DOHH2 (cell line): ENCODE measurements around the gene CD209.

ENCODE experiments used
- H3F3A ChIP-seq: fragments of 200-600 bp; sonication (generic), shearing (Covaris generic); 2 replicates; pipeline ENCODE4 v1.6.0; 2016; ENCODE audit warnings: antibody characterized with exemption, mild to moderate bottlenecking; ENCODE audit not compliant: control insufficient read depth, insufficient read depth
- H3K27ac ChIP-seq: fragments of 200-600 bp; sonication (generic); 2 replicates; pipeline ENCODE4 v1.5.1; 2014; ENCODE audit warnings: low read depth, mild to moderate bottlenecking, low read length, moderate library complexity
- H3K27me3 ChIP-seq: fragments of 200-600 bp; sonication (generic); 2 replicates; pipeline ENCODE4 v1.6.1; 2014; ENCODE audit warnings: mild to moderate bottlenecking, low read length, mixed read lengths; ENCODE audit not compliant: control insufficient read depth
- H3K36me3 ChIP-seq: fragments of 200-600 bp; sonication (generic); 2 replicates; pipeline ENCODE4 v1.6.1; 2014; ENCODE audit warnings: mild to moderate bottlenecking, low read length, moderate library complexity, mixed read lengths; ENCODE audit not compliant: control insufficient read depth
- H3K4me1 ChIP-seq: fragments of 200-600 bp; sonication (generic); 2 replicates; pipeline ENCODE4 v1.6.1; 2014; ENCODE audit warnings: mild to moderate bottlenecking, low read length, mixed read lengths; ENCODE audit not compliant: control insufficient read depth
- H3K4me2 ChIP-seq: fragments of 200-600 bp; sonication (generic); 2 replicates; pipeline ENCODE4 v1.6.0; 2014; ENCODE audit warnings: mild to moderate bottlenecking, low read length, moderate library complexity
- H3K4me3 ChIP-seq: fragments of 200-600 bp; sonication (generic); 2 replicates; pipeline ENCODE4 v1.5.1; 2014; ENCODE audit warnings: mild to moderate bottlenecking, low read length, mixed read lengths
- H3K79me2 ChIP-seq: fragments of 200-600 bp; sonication (generic); 2 replicates; pipeline ENCODE4 v1.6.1; 2014; ENCODE audit warnings: mild to moderate bottlenecking, low read length, mixed read lengths; ENCODE audit not compliant: control insufficient read depth
- H3K9me2 ChIP-seq: fragments of 200-600 bp; sonication (generic); replicated peaks from 2 replicates; pipeline ENCODE4 v1.6.1; 2014; ENCODE audit warnings: mild to moderate bottlenecking, low read length, mixed read lengths; ENCODE audit not compliant: control insufficient read depth
- H3K9me3 ChIP-seq: fragments of 200-600 bp; sonication (generic); 2 replicates; pipeline ENCODE4 v1.6.1; 2014; ENCODE audit warnings: antibody characterized with exemption, low read length, mixed read lengths; ENCODE audit not compliant: control insufficient read depth, insufficient read depth
- H4K20me1 ChIP-seq: fragments of 200-600 bp; sonication (generic); 2 replicates; pipeline ENCODE4 v1.6.0; 2014; ENCODE audit warnings: low read depth, mild to moderate bottlenecking, antibody characterized with exemption, low read length, moderate library complexity; ENCODE audit not compliant: control insufficient read depth, insufficient read depth
- EZH2phosphoT487 ChIP-seq: fragments of 200-600 bp; sonication (generic); IDR thresholded peaks from 2 replicates; pipeline ENCODE4 v1.6.1; 2017; ENCODE audit warnings: borderline replicate concordance, mild to moderate bottlenecking, antibody characterized with exemption, low read length, moderate library complexity, mixed read lengths
- TF ChIP-seq, protein P1 (sequence below): fragments of 200-600 bp; sonication (generic); IDR thresholded peaks from one replicate; pipeline ENCODE4 v1.5.1; 2014; ENCODE audit warnings: antibody characterized with exemption, mild to moderate bottlenecking, low read depth, low read length; ENCODE audit not compliant: poor library complexity, severe bottlenecking

The CD209 gene

GRCh38 chr19:7737215-7737614 is 10.1 kb downstream of the CD209 start:
- H3K4me2 ChIP-seq, result no peak overlapping the region
- TF ChIP-seq, protein P1, sequence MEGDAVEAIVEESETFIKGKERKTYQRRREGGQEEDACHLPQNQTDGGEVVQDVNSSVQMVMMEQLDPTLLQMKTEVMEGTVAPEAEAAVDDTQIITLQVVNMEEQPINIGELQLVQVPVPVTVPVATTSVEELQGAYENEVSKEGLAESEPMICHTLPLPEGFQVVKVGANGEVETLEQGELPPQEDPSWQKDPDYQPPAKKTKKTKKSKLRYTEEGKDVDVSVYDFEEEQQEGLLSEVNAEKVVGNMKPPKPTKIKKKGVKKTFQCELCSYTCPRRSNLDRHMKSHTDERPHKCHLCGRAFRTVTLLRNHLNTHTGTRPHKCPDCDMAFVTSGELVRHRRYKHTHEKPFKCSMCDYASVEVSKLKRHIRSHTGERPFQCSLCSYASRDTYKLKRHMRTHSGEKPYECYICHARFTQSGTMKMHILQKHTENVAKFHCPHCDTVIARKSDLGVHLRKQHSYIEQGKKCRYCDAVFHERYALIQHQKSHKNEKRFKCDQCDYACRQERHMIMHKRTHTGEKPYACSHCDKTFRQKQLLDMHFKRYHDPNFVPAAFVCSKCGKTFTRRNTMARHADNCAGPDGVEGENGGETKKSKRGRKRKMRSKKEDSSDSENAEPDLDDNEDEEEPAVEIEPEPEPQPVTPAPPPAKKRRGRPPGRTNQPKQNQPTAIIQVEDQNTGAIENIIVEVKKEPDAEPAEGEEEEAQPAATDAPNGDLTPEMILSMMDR, result no peak
- TF ChIP-seq EZH2phosphoT487, result no peak
- no peaks in the 10 kb centered on the region for H3F3A ChIP-seq
- H3K9me2 ChIP-seq, result no peaks in the 10 kb centered on the region
- no peaks in the 10 kb centered on the region for H3K79me2 ChIP-seq
- H3K27ac ChIP-seq, result no peak overlapping the region
- no peaks in the 10 kb centered on the region for H4K20me1 ChIP-seq
- no peaks in the 10 kb centered on the region for H3K36me3 ChIP-seq
- H3K4me3 ChIP-seq, result no peak overlapping the region
- H3K27me3 ChIP-seq, result peaks cover 7% of the 10 kb centered on the region
- H3K4me1 ChIP-seq, result no peaks in the 10 kb centered on the region
- no peaks in the 10 kb centered on the region for H3K9me3 ChIP-seq

- TF ChIP-seq EZH2phosphoT487, result no peak
- TF ChIP-seq, protein P1, result no peak
- Histone ChIP-seq H3K27ac (no peak overlapping the region), H3K4me3 (no peak overlapping the region), H3K36me3 (no peaks in the 10 kb centered on the region), H3K4me1 (no peaks in the 10 kb centered on the region), H4K20me1 (no peaks in the 10 kb centered on the region), H3K9me2 (no peaks in the 10 kb centered on the region), H3K9me3 (no peaks in the 10 kb centered on the region), H3K27me3 (peaks cover 7% of the 10 kb centered on the region), H3K79me2 (no peaks in the 10 kb centered on the region), H3F3A (no peaks in the 10 kb centered on the region), H3K4me2 (no peak overlapping the region)
Observed at GRCh38 chr19:7736148-7736547, 11.2 kb downstream of the CD209 start.

DNA sequence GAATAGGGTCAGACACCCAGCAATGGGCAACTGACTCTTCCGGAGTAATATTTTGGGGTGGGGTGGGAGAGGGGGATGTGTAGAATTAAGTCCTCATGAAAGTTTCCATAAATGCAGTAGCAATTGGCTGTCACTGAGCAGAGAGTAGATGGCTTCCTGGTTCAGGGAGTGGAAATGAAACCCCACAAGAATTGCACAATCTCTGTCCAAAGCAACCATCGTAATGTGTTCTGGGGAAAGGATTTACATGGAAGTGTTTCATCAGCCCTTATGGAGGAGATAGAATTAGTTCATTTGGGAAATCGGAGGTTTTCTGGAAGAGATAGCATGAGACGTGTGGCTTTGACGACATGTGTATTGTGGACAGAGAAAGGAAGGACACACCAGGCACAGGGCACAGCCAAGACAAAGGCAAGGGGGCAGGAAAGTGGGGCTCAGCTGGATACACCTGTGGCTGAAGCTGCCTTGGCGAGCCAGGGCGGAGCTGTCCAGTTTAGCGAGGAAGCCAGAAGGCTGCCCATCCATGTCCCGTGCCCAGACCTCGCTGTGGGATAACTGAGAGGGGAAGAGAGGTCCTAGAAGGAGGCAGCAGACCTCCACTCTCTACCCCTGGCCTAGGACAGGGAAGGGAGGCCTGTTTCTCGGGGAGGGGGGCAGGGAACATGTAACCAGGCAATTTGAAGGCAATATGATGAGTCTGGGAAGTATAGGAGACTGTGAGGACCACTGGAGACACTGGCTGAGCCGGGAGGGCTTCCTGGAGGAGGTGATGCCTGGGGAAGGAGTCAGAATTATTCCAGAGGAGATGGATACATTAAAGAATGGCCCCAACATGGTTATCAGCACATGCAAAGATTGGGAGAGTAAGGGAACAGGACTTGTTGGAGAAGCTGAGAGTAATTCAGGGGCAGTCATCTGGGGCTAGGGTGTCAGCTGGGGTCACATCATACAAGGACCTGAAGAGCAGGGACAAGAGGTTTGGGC is 12.8 kb downstream of the CD209 start:
- Histone ChIP-seq H3K9me2 (no peaks in the 10 kb centered on the region), H3K4me1 (no peaks in the 10 kb centered on the region), H3K9me3 (no peaks in the 10 kb centered on the region), H3K36me3 (no peaks in the 10 kb centered on the region), H4K20me1 (no peaks in the 10 kb centered on the region), H3K27ac (no peak overlapping the region), H3K4me3 (no peak overlapping the region), H3K4me2 (no peak overlapping the region), H3K27me3 (peaks cover 7% of the 10 kb centered on the region), H3F3A (no peaks in the 10 kb centered on the region), H3K79me2 (no peaks in the 10 kb centered on the region)
- no peak for TF ChIP-seq EZH2phosphoT487
- TF ChIP-seq, protein P1, result no peak
